Aorta (tissue), 5 donors: ENCODE data around the gene S100A13. TPM values are rescaled to one million over a fixed set of nuclear protein-coding genes. Genes with fewer than 3 reads are reported as not detected.

ENCODE experiments used
- ATAC-seq: fragments of 200-7000 bp; cut with Tn5 transposase; one replicate; pipeline ENCODE4 v1.9.1; 2022; ENCODE audit warnings: moderate library complexity; ENCODE audit not compliant: low FRiP score
- DNase-seq, 2 donors: peaks; one replicate each; pipeline ENCODE4 v3.0.0-alpha.2; 2020
- H3K27ac ChIP-seq, 2 donors: one replicate each; pipeline ENCODE4 v1.5.1; 2013; ENCODE audit warnings: low read length in 2 of 2, mild to moderate bottlenecking in 2 of 2, moderate library complexity in 2 of 2, control low read depth in 1 of 2, inconsistent platforms in 1 of 2, low read depth in 1 of 2
- H3K27me3 ChIP-seq, 2 donors: one replicate each; pipeline ENCODE4 v1.6.1; 2013; ENCODE audit warnings: control low read depth in 1 of 2, low read length in 1 of 2, mild to moderate bottlenecking in 1 of 2, moderate library complexity in 1 of 2; ENCODE audit not compliant: insufficient read depth in 2 of 2, control insufficient read depth in 1 of 2
- H3K36me3 ChIP-seq, 2 donors: one replicate each; pipeline ENCODE4 v1.6.1; 2013; ENCODE audit warnings: control low read depth in 1 of 2, low read length in 1 of 2, mild to moderate bottlenecking in 1 of 2; ENCODE audit not compliant: insufficient read depth in 2 of 2, control insufficient read depth in 1 of 2
- H3K4me1 ChIP-seq, 2 donors: one replicate each; pipeline ENCODE4 v1.6.1; 2013; ENCODE audit warnings: low read length in 2 of 2, control low read depth in 1 of 2, mild to moderate bottlenecking in 1 of 2, moderate library complexity in 1 of 2; ENCODE audit not compliant: insufficient read depth in 2 of 2, control insufficient read depth in 1 of 2
- H3K4me3 ChIP-seq, 2 donors: one replicate each; pipeline ENCODE4 v1.5.1; 2013; ENCODE audit warnings: low read length in 2 of 2, control low read depth in 1 of 2, mild to moderate bottlenecking in 1 of 2
- H3K9me3 ChIP-seq: one replicate; pipeline ENCODE4 v1.6.1; 2013; ENCODE audit warnings: mild to moderate bottlenecking, low read length; ENCODE audit not compliant: control insufficient read depth
- WGBS, 2 donors: extraction: QIAGEN DNeasy Blood & Tissue Kit; methylation state at CpG; one replicate each; pipeline ENCODE4 v1.1.7; 2013; 5-methylcytosine and 5-hydroxymethylcytosine counted together
- intact Hi-C, 2 donors: fragments of 100-400 bp; cut with DNase I; formaldehyde crosslinking; loops; one replicate each; pipeline versions ENCODE4 v1.14.2 to v1.15.0; 2022
- polyA plus RNA-seq, 2 donors: library from polyadenylated mRNA; stranded (reverse); fragments of 200-250 nt; gene quantifications; one replicate each; pipeline ENCODE4 v1.2.3, GENCODE V29; 2013
- total RNA-seq, 2 donors: library from RNA; stranded (reverse); fragmentation: NEBNext Ultra II Directional; extraction: Animal tissue kit (Norgen Biotek cat#: 25700); gene quantifications; one replicate each; pipeline ENCODE4 v1.2.1, GENCODE V29; 2021
- donor health status: healthy with polysubstance abuse.
- donor health status: Bipolar disorder and iron deficiency.
- donor health status: DM: no; HTN: no; CAD: no.
- donor health status: DM: no; HTN: no; CAD: no.
- donor health status: DM: yes; HTN: yes; CAD: no.

The S100A13 gene
- total and polyA plus RNA-seq, 4 donors = 80.0 to 245 (median 177) TPM

- DNase-seq (peak in 1 of 2 donors; percentile 38), ATAC-seq (no peak)
- intact Hi-C loops = loop anchor here (5.0 kb wide), 2 partner anchors 43 to 108 kb away; no protein-coding TSS in a partner anchor
- no peaks in the 10 kb centered on the region for H3K9me3 ChIP-seq
- H3K36me3 ChIP-seq = no peaks in the 10 kb centered on the region
- peaks cover 0 to 1% of the 10 kb centered on the region in 2 donors for H3K4me1 ChIP-seq
- WGBS, 2 donors = 91 to 95% methylated on average over 7 of the region's 7 CpGs
- no peak overlapping the region for H3K27ac ChIP-seq
- no peaks in the 10 kb centered on the region for H3K27me3 ChIP-seq
- no peak overlapping the region for H3K4me3 ChIP-seq
Observed at GRCh38 chr1:153614906-153615305, 12.4 kb downstream of the S100A13 start.

- Histone ChIP-seq H3K27ac (no peak overlapping the region), H3K9me3 (no peaks in the 10 kb centered on the region), H3K27me3 (no peaks in the 10 kb centered on the region), H3K36me3 (no peaks in the 10 kb centered on the region), H3K4me3 (no peak overlapping the region), H3K4me1 (peaks cover 0 to 1% of the 10 kb centered on the region in 2 donors)
- DNase-seq = peak in 1 of 2 donors; percentile 30
- intact Hi-C loops = loop anchor here in 1 of 2 donors (5.0 kb wide), 2 partner anchors 42 to 107 kb away; no protein-coding TSS in a partner anchor
- no peak for ATAC-seq
- WGBS, 2 donors = 80 to 83% methylated on average over 2 of the region's 2 CpGs
Observed at GRCh38 chr1:153614189-153614900, 13.0 kb downstream of the S100A13 start.

GRCh38 chr1:153613406-153613805, 13.9 kb downstream of the S100A13 start:
- H3K27me3 ChIP-seq = no peaks in the 10 kb centered on the region
- H3K27ac ChIP-seq = peak overlapping the region in 1 of 2 donors; percentile 8
- H3K36me3 ChIP-seq = no peaks in the 10 kb centered on the region
- peak in 1 of 2 donors; percentile 45 for DNase-seq
- intact Hi-C loops = loop anchor here in 1 of 2 donors (5.0 kb wide), 2 partner anchors 41 to 106 kb away; no protein-coding TSS in a partner anchor
- no peaks in the 10 kb centered on the region for H3K9me3 ChIP-seq
- ATAC-seq = no peak
- 77 to 78% methylated on average over 5 of the region's 5 CpGs for WGBS, 2 donors
- H3K4me3 ChIP-seq = no peak overlapping the region
- peaks cover 0 to 1% of the 10 kb centered on the region in 2 donors for H3K4me1 ChIP-seq

GRCh38 chr1:153612755-153613331, 14.5 kb downstream of the S100A13 start, which contains the start of gene S100A16:
Gene S100A16, minus strand, starts transcription at chr1:153613137. Its CDS starts 4,986 bp downstream, at chr1:153608151.
- DNase-seq (peak; percentile 87 to 92), ATAC-seq (peak; percentile 83)
- peak within 1 kb of the TSS; percentile 23 to 81 for H3K27ac ChIP-seq
- intact Hi-C loops = loop anchor here in 1 of 2 donors (5.0 kb wide), 2 partner anchors 41 to 106 kb away; no protein-coding TSS in a partner anchor
- 6 to 7% methylated on average over 8 to 9 of the region's 9 CpGs for WGBS, 2 donors
- H3K4me3 ChIP-seq = peak within 1 kb of the TSS; percentile 50 to 77
- H3K27me3 ChIP-seq = no peaks in the 10 kb centered on the region
- H3K36me3 ChIP-seq = no peaks in the 10 kb centered on the region
- peaks cover 0 to 1% of the 10 kb centered on the region in 2 donors for H3K4me1 ChIP-seq
- no peaks in the 10 kb centered on the region for H3K9me3 ChIP-seq

- peak overlapping the region; percentile 23 to 81 for H3K27ac ChIP-seq
- intact Hi-C loops = loop anchor here in 1 of 2 donors (5.0 kb wide), 2 partner anchors 40 to 105 kb away; no protein-coding TSS in a partner anchor
- WGBS, 2 donors = 0 to 6% methylated on average over 10 to 11 of the region's 11 CpGs
- DNase-seq = peak in 1 of 2 donors; percentile 75
- no peaks in the 10 kb centered on the region for H3K36me3 ChIP-seq
- ATAC-seq = peak; percentile 4
- H3K4me1 ChIP-seq = no peaks in the 10 kb centered on the region
- no peaks in the 10 kb centered on the region for H3K9me3 ChIP-seq
- H3K4me3 ChIP-seq = peak overlapping the region; percentile 50 to 77
- no peaks in the 10 kb centered on the region for H3K27me3 ChIP-seq
Observed at GRCh38 chr1:153612111-153612754, 15.1 kb downstream of the S100A13 start.

- ATAC-seq (no peak), DNase-seq (no peak)
- WGBS, 2 donors = 41 to 44% methylated on average over 1 of the region's 1 CpG
- H3K36me3 ChIP-seq = peaks cover 0 to 2% of the 10 kb centered on the region in 2 donors
- H3K4me1 ChIP-seq = no peaks in the 10 kb centered on the region
- H3K9me3 ChIP-seq = no peaks in the 10 kb centered on the region
- H3K27ac ChIP-seq = no peak overlapping the region
- peak overlapping the region; percentile 50 to 77 for H3K4me3 ChIP-seq
- H3K27me3 ChIP-seq = no peaks in the 10 kb centered on the region
- intact Hi-C loops = loop anchor here in 1 of 2 donors (5.0 kb wide), 2 partner anchors 39 to 104 kb away; no protein-coding TSS in a partner anchor
Observed at GRCh38 chr1:153611356-153611755, 15.9 kb downstream of the S100A13 start.

- Histone ChIP-seq H3K4me3 (no peak overlapping the region), H3K27ac (no peak overlapping the region), H3K36me3 (peaks cover 0 to 2% of the 10 kb centered on the region in 2 donors), H3K9me3 (no peaks in the 10 kb centered on the region), H3K27me3 (no peaks in the 10 kb centered on the region), H3K4me1 (no peaks in the 10 kb centered on the region)
- ATAC-seq = no peak
- intact Hi-C loops = loop anchor here in 1 of 2 donors (5.0 kb wide), 2 partner anchors 39 to 104 kb away; no protein-coding TSS in a partner anchor
- WGBS, 2 donors = 68 to 80% methylated on average over 7 of the region's 7 CpGs
- peak in 1 of 2 donors; percentile 65 for DNase-seq
Observed at GRCh38 chr1:153610811-153611301, 16.4 kb downstream of the S100A13 start.

GRCh38 chr1:153610334-153610733, 17.0 kb downstream of the S100A13 start:
- ATAC-seq = no peak
- H3K27me3 ChIP-seq = no peaks in the 10 kb centered on the region
- intact Hi-C loops = loop anchor here in 1 of 2 donors (5.0 kb wide), 2 partner anchors 38 to 103 kb away; no protein-coding TSS in a partner anchor
- peak in 1 of 2 donors; percentile 75 for DNase-seq
- no peaks in the 10 kb centered on the region for H3K4me1 ChIP-seq
- peaks cover 0 to 2% of the 10 kb centered on the region in 2 donors for H3K36me3 ChIP-seq
- peak overlapping the region in 1 of 2 donors; percentile 49 for H3K27ac ChIP-seq
- WGBS, 2 donors = 67 to 81% methylated on average over 4 of the region's 4 CpGs
- H3K9me3 ChIP-seq = no peaks in the 10 kb centered on the region
- H3K4me3 ChIP-seq = no peak overlapping the region
